HCT116 (cell line): Measurements from ENCODE around the gene INTS6. TPM values are rescaled to one million over a fixed set of nuclear protein-coding genes. Genes with fewer than 3 reads are reported as not detected.

Experiments
- ATAC-seq: fragments of 200-7000 bp; cut with Tn5 transposase; 2 replicates; pipeline ENCODE4 v1.9.1; 2020; ENCODE audit warnings: mild to moderate bottlenecking, moderate library complexity
- BruUV-seq: library from RNA; stranded (reverse); fragments of 400-500 nt; replicated peaks from 2 replicates; lab custom pipeline; 2021; lab: Mats Ljungman, UMichigan
- CTCF ChIA-PET: fragments of 300-600 bp; sonication (Branson Sonifier 250); formaldehyde crosslinking; loops from one replicate; lab custom pipeline; 2021; ENCODE audit warnings: antibody characterized with exemption; lab: Charles Lee
- POLR2A ChIA-PET: fragments of 300-600, 350-600 bp; sonication (Branson Sonifier 250); formaldehyde crosslinking; loops from one replicate; lab custom pipeline; 2021; ENCODE audit warnings: antibody characterized with exemption; lab: Charles Lee
- RAD21 ChIA-PET, 2 experiments: fragments of 300-600 bp; sonication (Branson Sonifier 250); formaldehyde crosslinking; loops; one replicate each; lab custom pipeline; 2023; ENCODE audit warnings: low total read pairs in 2 of 2; ENCODE audit not compliant: uncharacterized antibody in 2 of 2, unreplicated experiment in 2 of 2, low non-redundant PET in 1 of 2; lab: Charles Lee
- DNase-seq: peaks from one replicate; pipeline ENCODE4 v3.0.0-alpha.2; 2010; ENCODE audit warnings: low read depth, low spot score
- H2AFZ ChIP-seq: fragments of 200-600 bp; shearing (Covaris generic), sonication (generic); 2 replicates; pipeline ENCODE4 v1.6.1; 2017; ENCODE audit warnings: low read depth, mixed run types, mixed read lengths, antibody characterized with exemption, low read length; ENCODE audit not compliant: poor library complexity, severe bottlenecking
- H3K27ac ChIP-seq: 2 replicates; pipeline ENCODE4 v1.5.1; 2012; ENCODE audit warnings: low read depth, low read length
- H3K27me3 ChIP-seq: fragments of 200-600 bp; sonication (generic); 2 replicates; pipeline ENCODE4 v1.6.1; 2016; ENCODE audit warnings: mixed run types, low read length, mixed read lengths; ENCODE audit not compliant: insufficient read depth
- H3K36me3 ChIP-seq, 2 experiments: fragments of 200-500 bp in 1 of 2; fragments of 200-600 bp in 1 of 2; sonication (Bioruptor generic) in 1 of 2; sonication (generic) in 1 of 2; 2 replicates each; pipeline versions ENCODE4 v1.5.1 to v1.6.1; 2014 to 2016; ENCODE audit warnings: low read length in 2 of 2, inconsistent platforms in 1 of 2, mixed read lengths in 1 of 2, mixed run types in 1 of 2; ENCODE audit not compliant: insufficient read depth in 2 of 2, control insufficient read depth in 1 of 2
- H3K4me1 ChIP-seq, 2 experiments: fragments of 200-600 bp in 1 of 2; sonication (generic) in 1 of 2; 2 replicates each; pipeline versions ENCODE4 v1.5.1 to v1.6.1; 2012 to 2017; ENCODE audit warnings: low read length in 2 of 2, inconsistent platforms in 1 of 2, mild to moderate bottlenecking in 1 of 2, mixed read lengths in 1 of 2, mixed run types in 1 of 2, moderate library complexity in 1 of 2; ENCODE audit not compliant: insufficient read depth in 2 of 2, control insufficient read depth in 1 of 2
- H3K4me2 ChIP-seq: fragments of 200-600 bp; sonication (generic); 2 replicates; pipeline ENCODE4 v1.6.1; 2017; ENCODE audit warnings: mixed run types, low read length, mixed read lengths
- H3K4me3 ChIP-seq, 2 experiments: fragments of 200-600 bp in 1 of 2; sonication (generic) in 1 of 2; replicated peaks in 1 of 2; 2 replicates each; pipeline ENCODE4 v1.5.1; 2011 to 2016; ENCODE audit warnings: low read length in 2 of 2, control low read depth in 1 of 2, low read depth in 1 of 2, mild to moderate bottlenecking in 1 of 2, mixed read lengths in 1 of 2, mixed run types in 1 of 2
- H3K79me2 ChIP-seq: fragments of 200-600 bp; sonication (generic); 2 replicates; pipeline ENCODE4 v1.6.1; 2017; ENCODE audit warnings: mild to moderate bottlenecking, mixed run types, low read length, moderate library complexity, mixed read lengths; ENCODE audit not compliant: insufficient read depth
- H3K9ac ChIP-seq: fragments of 200-600 bp; sonication (generic); 2 replicates; pipeline ENCODE4 v1.6.1; 2016; ENCODE audit warnings: low read length, mixed read lengths
- H3K9me2 ChIP-seq: fragments of 200-600 bp; sonication (generic), shearing (Covaris generic); 2 replicates; pipeline ENCODE4 v1.6.1; 2017; ENCODE audit warnings: mixed run types, mild to moderate bottlenecking, moderate library complexity; ENCODE audit not compliant: insufficient read depth
- H3K9me3 ChIP-seq, 2 experiments: fragments of 200-500 bp in 1 of 2; fragments of 200-600 bp in 1 of 2; sonication (Bioruptor generic) in 1 of 2; sonication (generic) in 1 of 2; 2 replicates each; pipeline ENCODE4 v1.6.1; 2014 to 2017; ENCODE audit warnings: low read length in 2 of 2, mixed read lengths in 2 of 2, inconsistent platforms in 1 of 2, low read depth in 1 of 2, mild to moderate bottlenecking in 1 of 2, mixed run types in 1 of 2, moderate library complexity in 1 of 2; ENCODE audit not compliant: control insufficient read depth in 1 of 2, insufficient read depth in 1 of 2
- H4K20me1 ChIP-seq: fragments of 200-600 bp; sonication (generic), shearing (Covaris generic); 2 replicates; pipeline ENCODE4 v1.6.1; 2017; ENCODE audit warnings: mixed run types, mild to moderate bottlenecking, moderate library complexity; ENCODE audit not compliant: insufficient read depth
- CEBPB ChIP-seq: IDR thresholded peaks from 2 replicates; pipeline ENCODE4 v1.6.1; 2012; ENCODE audit warnings: low read depth
- ELF1 ChIP-seq: IDR thresholded peaks from 2 replicates; pipeline ENCODE4 v1.6.1; 2012; ENCODE audit warnings: low read depth, borderline replicate concordance
- POLR2A ChIP-seq: IDR thresholded peaks from 2 replicates; pipeline ENCODE4 v1.7.0; 2011; ENCODE audit warnings: borderline replicate concordance; ENCODE audit not compliant: insufficient read depth, insufficient read length; ENCODE audit errors: extremely low read depth
- POLR2AphosphoS5 ChIP-seq: IDR thresholded peaks from 2 replicates; pipeline ENCODE4 v1.6.1; 2011; ENCODE audit warnings: mild to moderate bottlenecking, low read depth, low read length, moderate library complexity
- SP1 ChIP-seq: IDR thresholded peaks from 2 replicates; pipeline ENCODE4 v1.6.1; 2012; ENCODE audit warnings: low read depth
- SRF ChIP-seq: IDR thresholded peaks from 2 replicates; pipeline ENCODE4 v1.6.1; 2012; ENCODE audit warnings: low read depth
- YY1 ChIP-seq: IDR thresholded peaks from 2 replicates; pipeline ENCODE4 v1.6.1; 2011; ENCODE audit warnings: low read length, low read depth, moderate library complexity, mild to moderate bottlenecking; ENCODE audit not compliant: insufficient replicate concordance; ENCODE audit errors: extremely low read depth
- ZNF274 ChIP-seq: fragments of 200-500 bp; sonication (Bioruptor generic); IDR thresholded peaks from 2 replicates; pipeline ENCODE4 v1.6.1; 2014; ENCODE audit warnings: mild to moderate bottlenecking, low read depth, low read length, inconsistent platforms
- intact Hi-C: fragments of 100-400 bp; cut with micrococcal nuclease; formaldehyde crosslinking; loops from 2 replicates; pipeline ENCODE4 v1.10.0; 2022
- total RNA-seq: library from RNA; stranded (reverse); gene quantifications from one replicate; pipeline ENCODE4 v1.2.1, GENCODE V29; 2021; ENCODE audit not compliant: unreplicated experiment
- TF ChIP-seq, protein P1 (sequence below), 3 experiments: fragments of 200-600 bp in 1 of 3; sonication (generic) in 1 of 3; IDR thresholded peaks in 2 of 3; conservative IDR thresholded peaks in 1 of 3; 2 replicates each; pipeline ENCODE4 v1.5.1; 2012 to 2017; ENCODE audit warnings: low read depth in 2 of 3, low read length in 2 of 3, antibody characterized with exemption in 1 of 3, borderline replicate concordance in 1 of 3, control low read depth in 1 of 3, mild to moderate bottlenecking in 1 of 3, mixed read lengths in 1 of 3, mixed run types in 1 of 3, moderate library complexity in 1 of 3; ENCODE audit not compliant: insufficient read depth in 1 of 3
- TF ChIP-seq, protein P2 (sequence below): IDR thresholded peaks from 2 replicates; pipeline ENCODE4 v1.6.1; 2012
- TF ChIP-seq, protein P3 (sequence below): IDR thresholded peaks from 2 replicates; pipeline ENCODE4 v1.6.1; 2011; ENCODE audit warnings: mild to moderate bottlenecking, low read length, moderate library complexity; ENCODE audit not compliant: insufficient replicate concordance; ENCODE audit errors: extremely low read depth

The INTS6 gene
- total RNA-seq, 1 experiment from 2014 or later, result 44.7 TPM

DNA sequence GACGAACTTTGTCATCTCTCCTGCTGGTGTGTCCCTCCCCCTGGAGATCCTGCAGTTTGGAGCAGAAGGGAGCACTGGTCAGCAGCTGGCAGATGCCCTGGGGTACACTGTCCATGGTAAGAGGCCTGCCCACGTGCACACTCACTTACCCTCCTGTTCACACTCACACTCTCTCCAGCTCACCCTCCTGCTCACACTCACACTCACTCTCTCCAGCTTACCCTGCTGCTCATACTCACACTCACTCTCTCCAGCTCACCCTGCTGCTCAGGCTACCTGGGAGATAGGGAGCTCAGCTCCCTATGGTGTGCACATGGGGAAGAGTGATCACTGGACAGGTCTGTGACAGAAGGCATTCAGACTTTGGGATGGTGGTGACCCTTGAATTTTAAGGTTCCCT lies 111.6 kb downstream of the INTS6 start:
- RAD21 ChIA-PET, result no interaction called here
- no peak overlapping the region for H3K27ac ChIP-seq
- H3K4me1 ChIP-seq, result no peaks in the 10 kb centered on the region
- no peaks in the 10 kb centered on the region for H3K9me3 ChIP-seq
- H3K4me2 ChIP-seq, result no peak overlapping the region
- CTCF ChIA-PET, result no interaction called here
- H3K36me3 ChIP-seq, result no peaks in the 10 kb centered on the region
- ATAC-seq, result no peak
- no peak overlapping the region for H2AFZ ChIP-seq
- no peak for DNase-seq
- H3K79me2 ChIP-seq, result no peaks in the 10 kb centered on the region
- no peaks in the 10 kb centered on the region for H4K20me1 ChIP-seq
- H3K9ac ChIP-seq, result no peak overlapping the region
- intact Hi-C loops, result no loop called here
- no peak for TF ChIP-seq SRF
- TF ChIP-seq, protein P1, sequence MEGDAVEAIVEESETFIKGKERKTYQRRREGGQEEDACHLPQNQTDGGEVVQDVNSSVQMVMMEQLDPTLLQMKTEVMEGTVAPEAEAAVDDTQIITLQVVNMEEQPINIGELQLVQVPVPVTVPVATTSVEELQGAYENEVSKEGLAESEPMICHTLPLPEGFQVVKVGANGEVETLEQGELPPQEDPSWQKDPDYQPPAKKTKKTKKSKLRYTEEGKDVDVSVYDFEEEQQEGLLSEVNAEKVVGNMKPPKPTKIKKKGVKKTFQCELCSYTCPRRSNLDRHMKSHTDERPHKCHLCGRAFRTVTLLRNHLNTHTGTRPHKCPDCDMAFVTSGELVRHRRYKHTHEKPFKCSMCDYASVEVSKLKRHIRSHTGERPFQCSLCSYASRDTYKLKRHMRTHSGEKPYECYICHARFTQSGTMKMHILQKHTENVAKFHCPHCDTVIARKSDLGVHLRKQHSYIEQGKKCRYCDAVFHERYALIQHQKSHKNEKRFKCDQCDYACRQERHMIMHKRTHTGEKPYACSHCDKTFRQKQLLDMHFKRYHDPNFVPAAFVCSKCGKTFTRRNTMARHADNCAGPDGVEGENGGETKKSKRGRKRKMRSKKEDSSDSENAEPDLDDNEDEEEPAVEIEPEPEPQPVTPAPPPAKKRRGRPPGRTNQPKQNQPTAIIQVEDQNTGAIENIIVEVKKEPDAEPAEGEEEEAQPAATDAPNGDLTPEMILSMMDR (IDR thresholded peaks at IDR 0.05 in 2 of 3, conservative IDR thresholded peaks at IDR 0.05 in 1 of 3; ENCODE audit: borderline replicate concordance in 1 of 3, insufficient read depth in 1 of 3, low read depth in 2 of 3, low read length in 2 of 3), result no peak
- H3K4me3 ChIP-seq, result no peak overlapping the region
- H3K9me2 ChIP-seq, result no peaks in the 10 kb centered on the region
- POLR2A ChIA-PET, result no interaction called here
- H3K27me3 ChIP-seq, result no peaks in the 10 kb centered on the region
- no TSS peak for BruUV-seq

- no peak overlapping the region for H3K4me3 ChIP-seq
- no peak overlapping the region for H3K4me2 ChIP-seq
- ChIA-PET POLR2A (no interaction called here), CTCF (no interaction called here), RAD21 (no interaction called here)
- no peaks in the 10 kb centered on the region for H3K9me3 ChIP-seq
- H3K9me2 ChIP-seq, result no peaks in the 10 kb centered on the region
- DNase-seq (no peak), ATAC-seq (no peak)
- intact Hi-C loops, result no loop called here
- H3K36me3 ChIP-seq, result no peaks in the 10 kb centered on the region
- no peaks in the 10 kb centered on the region for H3K4me1 ChIP-seq
- H2AFZ ChIP-seq, result no peak overlapping the region
- no peaks in the 10 kb centered on the region for H3K79me2 ChIP-seq
- no peak overlapping the region for H3K9ac ChIP-seq
- no peaks in the 10 kb centered on the region for H3K27me3 ChIP-seq
- no TSS peak for BruUV-seq
- TF ChIP-seq SP1 (no peak), YY1 (no peak), CEBPB (no peak), ZNF274 (no peak), ELF1 (no peak), POLR2AphosphoS5 (no peak), POLR2A (no peak)
- TF ChIP-seq, protein P2, sequence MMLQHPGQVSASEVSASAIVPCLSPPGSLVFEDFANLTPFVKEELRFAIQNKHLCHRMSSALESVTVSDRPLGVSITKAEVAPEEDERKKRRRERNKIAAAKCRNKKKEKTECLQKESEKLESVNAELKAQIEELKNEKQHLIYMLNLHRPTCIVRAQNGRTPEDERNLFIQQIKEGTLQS, result no peak
- TF ChIP-seq, protein P3, sequence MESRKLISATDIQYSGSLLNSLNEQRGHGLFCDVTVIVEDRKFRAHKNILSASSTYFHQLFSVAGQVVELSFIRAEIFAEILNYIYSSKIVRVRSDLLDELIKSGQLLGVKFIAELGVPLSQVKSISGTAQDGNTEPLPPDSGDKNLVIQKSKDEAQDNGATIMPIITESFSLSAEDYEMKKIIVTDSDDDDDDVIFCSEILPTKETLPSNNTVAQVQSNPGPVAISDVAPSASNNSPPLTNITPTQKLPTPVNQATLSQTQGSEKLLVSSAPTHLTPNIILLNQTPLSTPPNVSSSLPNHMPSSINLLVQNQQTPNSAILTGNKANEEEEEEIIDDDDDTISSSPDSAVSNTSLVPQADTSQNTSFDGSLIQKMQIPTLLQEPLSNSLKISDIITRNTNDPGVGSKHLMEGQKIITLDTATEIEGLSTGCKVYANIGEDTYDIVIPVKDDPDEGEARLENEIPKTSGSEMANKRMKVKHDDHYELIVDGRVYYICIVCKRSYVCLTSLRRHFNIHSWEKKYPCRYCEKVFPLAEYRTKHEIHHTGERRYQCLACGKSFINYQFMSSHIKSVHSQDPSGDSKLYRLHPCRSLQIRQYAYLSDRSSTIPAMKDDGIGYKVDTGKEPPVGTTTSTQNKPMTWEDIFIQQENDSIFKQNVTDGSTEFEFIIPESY, result no peak
- TF ChIP-seq, protein P1 (IDR thresholded peaks at IDR 0.05 in 2 of 3, conservative IDR thresholded peaks at IDR 0.05 in 1 of 3; ENCODE audit: borderline replicate concordance in 1 of 3, insufficient read depth in 1 of 3, low read depth in 2 of 3, low read length in 2 of 3), result no peak
- no peak overlapping the region for H3K27ac ChIP-seq
- no peaks in the 10 kb centered on the region for H4K20me1 ChIP-seq
These were observed 112.7 kb downstream of the INTS6 start for GRCh38 chr13:51339952-51340732.
